GM15510 (cell line): ENCODE measurements around the gene TERC.

ENCODE experiments used
- POLR2A ChIP-seq: IDR thresholded peaks from 3 replicates; pipeline ENCODE4 v1.6.1; 2011; ENCODE audit warnings: borderline replicate concordance; ENCODE audit not compliant: insufficient read length; ENCODE audit errors: extremely low read depth

The TERC gene

GRCh38 chr3:169764882-169765612, at the start of gene TERC:
TSS of gene TERC (minus strand) at chr3:169765060.
- TF ChIP-seq POLR2A = peak; percentile 87

GRCh38 chr3:169813757-169814517, 49.1 kb upstream of the TERC start:
- peak; percentile 16 for TF ChIP-seq POLR2A

GRCh38 chr3:169813278-169813677, 48.4 kb upstream of the TERC start:
- TF ChIP-seq POLR2A = no peak

GRCh38 chr3:169812332-169813235, 47.7 kb upstream of the TERC start, which contains the start of the genes LRRC34 and LRRIQ4:
TSS of gene LRRC34 (minus strand) at chr3:169812904. CDS start at chr3:169812548, 356 bp downstream.
TSS of gene LRRIQ4 (plus strand) at chr3:169812870. CDS start at chr3:169821922, 9,052 bp downstream.
- no peak for TF ChIP-seq POLR2A

- TF ChIP-seq POLR2A = no peak
These were observed 46.9 kb upstream of the TERC start for GRCh38 chr3:169811631-169812331.

GRCh38 chr3:169809230-169809795, 44.5 kb upstream of the TERC start:
- TF ChIP-seq POLR2A = no peak

GRCh38 chr3:169804681-169805080, 39.8 kb upstream of the TERC start:
- TF ChIP-seq POLR2A = no peak

- TF ChIP-seq POLR2A = no peak
These were observed 27.5 kb upstream of the TERC start for GRCh38 chr3:169792359-169792758.

GRCh38 chr3:169790687-169791429, 26.0 kb upstream of the TERC start:
- TF ChIP-seq POLR2A = no peak

GRCh38 chr3:169790219-169790618, 25.4 kb upstream of the TERC start:
- no peak for TF ChIP-seq POLR2A

GRCh38 chr3:169787791-169788190, 22.9 kb upstream of the TERC start:
- TF ChIP-seq POLR2A = no peak

GRCh38 chr3:169787120-169787519, 22.3 kb upstream of the TERC start:
- no peak for TF ChIP-seq POLR2A

- TF ChIP-seq POLR2A = no peak
These were observed 16.5 kb upstream of the TERC start for GRCh38 chr3:169781209-169781855.
